HG03060 (cell line): ENCODE data around the gene OR2T2.
A peak's percentile ranks its signal among the peaks of the same experiment; 100 is the strongest.
"Not testable (repeated sequence)": the region's sequence is repeated elsewhere in the genome, so short reads cannot be mapped to it uniquely, and the experiment has no call there.

ENCODE experiments used
- ATAC-seq: cut with Tn5 transposase; IDR thresholded peaks from one replicate; pipeline ENCODE4 v1.9.1; 2021; ENCODE audit warnings: low read depth, moderate number of reproducible peaks; ENCODE audit not compliant: unreplicated experiment

The OR2T2 gene

GRCh38 chr1:248445399-248445798 lies at the start of gene OR2T2:
Gene OR2T2 (plus strand): TSS chr1:248445637. CDS start chr1:248452798, 7,161 bp downstream.
- not testable (repeated sequence) for ATAC-seq

- no peak for ATAC-seq
Observed at GRCh38 chr1:248402748-248403147, 42.7 kb upstream of the OR2T2 start, which contains the start of gene OR2T1. Gene OR2T1 (plus strand): TSS chr1:248403048. CDS start chr1:248406148, 3,100 bp downstream.

- no peak for ATAC-seq
Observed at GRCh38 chr1:248404024-248404423, 41.4 kb upstream of the OR2T2 start.

- no peak for ATAC-seq
Observed at GRCh38 chr1:248406721-248407692, 38.4 kb upstream of the OR2T2 start.

- ATAC-seq: no peak
Observed at GRCh38 chr1:248416226-248416625, 29.2 kb upstream of the OR2T2 start.

- ATAC-seq: no peak
Observed at GRCh38 chr1:248417854-248418253, 27.6 kb upstream of the OR2T2 start.

- no peak for ATAC-seq
Observed at GRCh38 chr1:248421384-248421783, 24.1 kb upstream of the OR2T2 start.

GRCh38 chr1:248427526-248428191 lies 17.8 kb upstream of the OR2T2 start:
- ATAC-seq: peak; percentile 24

GRCh38 chr1:248428192-248428533 lies 17.3 kb upstream of the OR2T2 start:
- ATAC-seq: peak; percentile 97

- not testable (repeated sequence) for ATAC-seq
Observed at GRCh38 chr1:248431683-248432082, 13.8 kb upstream of the OR2T2 start.

GRCh38 chr1:248432201-248432600 lies 13.2 kb upstream of the OR2T2 start:
- ATAC-seq: not testable (repeated sequence)

GRCh38 chr1:248433811-248434415 lies 11.5 kb upstream of the OR2T2 start:
- not testable (repeated sequence) for ATAC-seq

GRCh38 chr1:248434913-248435312 lies 10.5 kb upstream of the OR2T2 start:
- ATAC-seq: not testable (repeated sequence)

- not testable (repeated sequence) for ATAC-seq
Observed at GRCh38 chr1:248436303-248436702, 9.1 kb upstream of the OR2T2 start.

- ATAC-seq: not testable (repeated sequence)
Observed at GRCh38 chr1:248438668-248439067, 6.8 kb upstream of the OR2T2 start.

- not testable (repeated sequence) for ATAC-seq
Observed at GRCh38 chr1:248439283-248439682, 6.2 kb upstream of the OR2T2 start.

- ATAC-seq: not testable (repeated sequence)
Observed at GRCh38 chr1:248442500-248443277, 2.7 kb upstream of the OR2T2 start.

- not testable (repeated sequence) for ATAC-seq
Observed at GRCh38 chr1:248444603-248445002, 834 bp upstream of the OR2T2 start.

GRCh38 chr1:248448409-248449074 lies 3.1 kb downstream of the OR2T2 start:
- peak; percentile 39 for ATAC-seq
